Measurements from ENCODE around the gene MORN3.

MORN3 gene

GRCh38 chr12:121632069-121632970 is 37.1 kb downstream of the MORN3 start:
- no peak overlapping the region for H3K27ac ChIP-seq
- H3K79me2 ChIP-seq (ENCODE audit: insufficient read depth, low read depth) = no peaks in the 10 kb centered on the region; the same call in 1 of the 2 replicates
- H3K9ac ChIP-seq = no peak overlapping the region
- TF ChIP-seq, protein P1, sequence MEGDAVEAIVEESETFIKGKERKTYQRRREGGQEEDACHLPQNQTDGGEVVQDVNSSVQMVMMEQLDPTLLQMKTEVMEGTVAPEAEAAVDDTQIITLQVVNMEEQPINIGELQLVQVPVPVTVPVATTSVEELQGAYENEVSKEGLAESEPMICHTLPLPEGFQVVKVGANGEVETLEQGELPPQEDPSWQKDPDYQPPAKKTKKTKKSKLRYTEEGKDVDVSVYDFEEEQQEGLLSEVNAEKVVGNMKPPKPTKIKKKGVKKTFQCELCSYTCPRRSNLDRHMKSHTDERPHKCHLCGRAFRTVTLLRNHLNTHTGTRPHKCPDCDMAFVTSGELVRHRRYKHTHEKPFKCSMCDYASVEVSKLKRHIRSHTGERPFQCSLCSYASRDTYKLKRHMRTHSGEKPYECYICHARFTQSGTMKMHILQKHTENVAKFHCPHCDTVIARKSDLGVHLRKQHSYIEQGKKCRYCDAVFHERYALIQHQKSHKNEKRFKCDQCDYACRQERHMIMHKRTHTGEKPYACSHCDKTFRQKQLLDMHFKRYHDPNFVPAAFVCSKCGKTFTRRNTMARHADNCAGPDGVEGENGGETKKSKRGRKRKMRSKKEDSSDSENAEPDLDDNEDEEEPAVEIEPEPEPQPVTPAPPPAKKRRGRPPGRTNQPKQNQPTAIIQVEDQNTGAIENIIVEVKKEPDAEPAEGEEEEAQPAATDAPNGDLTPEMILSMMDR (conservative IDR thresholded peaks at IDR 0.05; ENCODE audit: low read depth, low read length) = no peak
- no peaks in the 10 kb centered on the region for H4K20me1 ChIP-seq (ENCODE audit: insufficient read depth)
- H3K4me3 ChIP-seq (IDR thresholded peaks at IDR 0.05; ENCODE audit: insufficient read depth, low read depth, low read length) = no peak overlapping the region
- no peaks in the 10 kb centered on the region for H3K27me3 ChIP-seq (ENCODE audit: insufficient read depth, low read depth)
- H3K4me2 ChIP-seq = no peak overlapping the region
- H3K36me3 ChIP-seq (ENCODE audit: insufficient read depth) = no peaks in the 10 kb centered on the region
- H3K4me1 ChIP-seq (ENCODE audit: low read depth, poor library complexity, severe bottlenecking) = peaks cover 22% of the 10 kb centered on the region
- no peak overlapping the region for H2AFZ ChIP-seq (ENCODE audit: low read depth)

GRCh38 chr12:121630791-121631355 is 38.6 kb downstream of the MORN3 start:
- Histone ChIP-seq H4K20me1 (ENCODE audit: insufficient read depth) (no peaks in the 10 kb centered on the region), H3K9ac (no peak overlapping the region), H3K79me2 (ENCODE audit: insufficient read depth, low read depth) (no peaks in the 10 kb centered on the region; the same call in 1 of the 2 replicates), H3K27ac (no peak overlapping the region), H3K36me3 (ENCODE audit: insufficient read depth) (no peaks in the 10 kb centered on the region), H3K4me2 (no peak overlapping the region), H2AFZ (ENCODE audit: low read depth) (no peak overlapping the region), H3K4me1 (ENCODE audit: low read depth, poor library complexity, severe bottlenecking) (peaks cover 22% of the 10 kb centered on the region), H3K27me3 (ENCODE audit: insufficient read depth, low read depth) (no peaks in the 10 kb centered on the region), H3K4me3 (IDR thresholded peaks at IDR 0.05; ENCODE audit: insufficient read depth, low read depth, low read length) (no peak overlapping the region)
- TF ChIP-seq, protein P1 (conservative IDR thresholded peaks at IDR 0.05; ENCODE audit: low read depth, low read length) = no peak

GRCh38 chr12:121628536-121628935 is 40.9 kb downstream of the MORN3 start:
- TF ChIP-seq, protein P1 (conservative IDR thresholded peaks at IDR 0.05; ENCODE audit: low read depth, low read length) = no peak
- H3K79me2 ChIP-seq (ENCODE audit: insufficient read depth, low read depth) = no peaks in the 10 kb centered on the region; the same call in 1 of the 2 replicates
- no peak overlapping the region for H3K27ac ChIP-seq
- peak overlapping the region; percentile 78; the same call in 1 of the 2 replicates for H3K4me2 ChIP-seq
- H3K36me3 ChIP-seq (ENCODE audit: insufficient read depth) = no peaks in the 10 kb centered on the region
- no peaks in the 10 kb centered on the region for H4K20me1 ChIP-seq (ENCODE audit: insufficient read depth)
- no peak overlapping the region for H2AFZ ChIP-seq (ENCODE audit: low read depth)
- peaks cover 22% of the 10 kb centered on the region for H3K4me1 ChIP-seq (ENCODE audit: low read depth, poor library complexity, severe bottlenecking)
- no peak overlapping the region for H3K4me3 ChIP-seq (IDR thresholded peaks at IDR 0.05; ENCODE audit: insufficient read depth, low read depth, low read length)
- H3K27me3 ChIP-seq (ENCODE audit: insufficient read depth, low read depth) = no peaks in the 10 kb centered on the region
- H3K9ac ChIP-seq = no peak overlapping the region

DNA sequence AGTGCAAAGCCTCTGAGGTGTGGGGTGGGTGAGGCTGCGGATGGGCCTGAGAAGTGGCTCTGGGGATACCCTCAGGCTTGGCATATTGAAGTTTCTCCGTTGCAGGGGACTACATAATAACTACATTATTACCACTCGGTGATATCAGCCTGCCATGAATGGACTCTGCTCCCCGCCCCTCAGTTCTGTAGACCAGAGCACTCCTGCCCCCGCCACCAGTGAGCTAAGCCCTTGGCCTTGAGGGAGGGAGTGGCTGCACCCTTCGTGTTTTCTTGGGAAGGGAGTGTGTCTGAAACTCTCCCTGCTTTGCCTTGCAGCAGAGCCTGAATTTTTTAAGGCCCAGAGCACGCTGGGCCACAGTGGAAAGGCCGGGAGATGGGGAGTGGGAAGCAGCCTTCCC is 41.4 kb downstream of the MORN3 start:
- Histone ChIP-seq H3K4me2 (peak overlapping the region; percentile 78), H3K9ac (peak overlapping the region; percentile 75; the same call in 1 of the 2 replicates), H3K79me2 (ENCODE audit: insufficient read depth, low read depth) (no peaks in the 10 kb centered on the region; the same call in 1 of the 2 replicates), H3K4me1 (ENCODE audit: low read depth, poor library complexity, severe bottlenecking) (peaks cover 22% of the 10 kb centered on the region), H3K36me3 (ENCODE audit: insufficient read depth) (no peaks in the 10 kb centered on the region), H2AFZ (ENCODE audit: low read depth) (no peak overlapping the region), H3K4me3 (IDR thresholded peaks at IDR 0.05; ENCODE audit: insufficient read depth, low read depth, low read length) (no peak overlapping the region), H4K20me1 (ENCODE audit: insufficient read depth) (no peaks in the 10 kb centered on the region), H3K27ac (peak overlapping the region; percentile 71; the same call in 1 of the 2 replicates), H3K27me3 (ENCODE audit: insufficient read depth, low read depth) (no peaks in the 10 kb centered on the region)
- TF ChIP-seq, protein P1 (conservative IDR thresholded peaks at IDR 0.05; ENCODE audit: low read depth, low read length) = no peak
